ENCODE data around the gene AP1S1.

Gene AP1S1

GRCh38 chr7:101169110-101169837 lies 15.0 kb downstream of the AP1S1 start:
- H3K4me1 ChIP-seq (ENCODE audit: insufficient read depth, low read length): peaks cover 31% of the 10 kb centered on the region
- H3K27ac ChIP-seq (ENCODE audit: low read length): no peak overlapping the region
- no peak overlapping the region for H3K9ac ChIP-seq (ENCODE audit: low read depth, low read length)
- H3K27me3 ChIP-seq (ENCODE audit: insufficient read depth, low read length): peaks cover 99% of the 10 kb centered on the region
- no peaks in the 10 kb centered on the region for H3K36me3 ChIP-seq (ENCODE audit: insufficient read depth, low read depth, low read length)
- H3K9me3 ChIP-seq (ENCODE audit: insufficient read depth, low read depth, low read length): no peaks in the 10 kb centered on the region
- peak overlapping the region; percentile 75 for H3K4me3 ChIP-seq (ENCODE audit: low read length)

GRCh38 chr7:101169838-101170551 lies 15.7 kb downstream of the AP1S1 start:
- H3K4me3 ChIP-seq (ENCODE audit: low read length): peak overlapping the region; percentile 75
- H3K27me3 ChIP-seq (ENCODE audit: insufficient read depth, low read length): peaks cover 99% of the 10 kb centered on the region
- no peak overlapping the region for H3K9ac ChIP-seq (ENCODE audit: low read depth, low read length)

GRCh38 chr7:101170617-101171441 lies 16.6 kb downstream of the AP1S1 start:
- peak overlapping the region; percentile 75; the same call in 1 of the 2 replicates for H3K4me3 ChIP-seq (ENCODE audit: low read length)

More at GRCh38 chr7:101169838-101170551, 15.7 kb downstream of the AP1S1 start:
- H3K36me3 ChIP-seq (ENCODE audit: insufficient read depth, low read depth, low read length): no peaks in the 10 kb centered on the region
- no peaks in the 10 kb centered on the region for H3K9me3 ChIP-seq (ENCODE audit: insufficient read depth, low read depth, low read length)
- H3K4me1 ChIP-seq (ENCODE audit: insufficient read depth, low read length): peaks cover 30% of the 10 kb centered on the region
- no peak overlapping the region for H3K27ac ChIP-seq (ENCODE audit: low read length)

GRCh38 chr7:101171442-101171837 lies 17.2 kb downstream of the AP1S1 start:
- H3K36me3 ChIP-seq (ENCODE audit: insufficient read depth, low read depth, low read length): no peaks in the 10 kb centered on the region
- no peak overlapping the region for H3K27ac ChIP-seq (ENCODE audit: low read length)
- H3K4me1 ChIP-seq (ENCODE audit: insufficient read depth, low read length): peaks cover 29% of the 10 kb centered on the region
- peaks cover 100% of the 10 kb centered on the region for H3K27me3 ChIP-seq (ENCODE audit: insufficient read depth, low read length)
- peak overlapping the region; percentile 55; the same call in 1 of the 2 replicates for H3K4me3 ChIP-seq (ENCODE audit: low read length)
- no peaks in the 10 kb centered on the region for H3K9me3 ChIP-seq (ENCODE audit: insufficient read depth, low read depth, low read length)
- H3K9ac ChIP-seq (ENCODE audit: low read depth, low read length): no peak overlapping the region

More at GRCh38 chr7:101170617-101171441, 16.6 kb downstream of the AP1S1 start:
- no peak overlapping the region for H3K27ac ChIP-seq (ENCODE audit: low read length)
- H3K27me3 ChIP-seq (ENCODE audit: insufficient read depth, low read length): peaks cover 100% of the 10 kb centered on the region
- no peaks in the 10 kb centered on the region for H3K36me3 ChIP-seq (ENCODE audit: insufficient read depth, low read depth, low read length)
- H3K9ac ChIP-seq (ENCODE audit: low read depth, low read length): no peak overlapping the region
- peaks cover 29% of the 10 kb centered on the region for H3K4me1 ChIP-seq (ENCODE audit: insufficient read depth, low read length)
- H3K9me3 ChIP-seq (ENCODE audit: insufficient read depth, low read depth, low read length): no peaks in the 10 kb centered on the region

- Histone ChIP-seq H3K9me3 (ENCODE audit: insufficient read depth, low read depth, low read length) (no peaks in the 10 kb centered on the region), H3K36me3 (ENCODE audit: insufficient read depth, low read depth, low read length) (no peaks in the 10 kb centered on the region), H3K27me3 (ENCODE audit: insufficient read depth, low read length) (peaks cover 100% of the 10 kb centered on the region), H3K4me3 (ENCODE audit: low read length) (peak overlapping the region; percentile 55; the same call in 1 of the 2 replicates), H3K27ac (ENCODE audit: low read length) (no peak overlapping the region), H3K4me1 (ENCODE audit: insufficient read depth, low read length) (peaks cover 29% of the 10 kb centered on the region), H3K9ac (ENCODE audit: low read depth, low read length) (no peak overlapping the region)
These were observed 18.0 kb downstream of the AP1S1 start for GRCh38 chr7:101172005-101172853.

GRCh38 chr7:101172854-101173751 lies 18.8 kb downstream of the AP1S1 start:
- no peaks in the 10 kb centered on the region for H3K9me3 ChIP-seq (ENCODE audit: insufficient read depth, low read depth, low read length)
- H3K27ac ChIP-seq (ENCODE audit: low read length): no peak overlapping the region
- no peak overlapping the region for H3K9ac ChIP-seq (ENCODE audit: low read depth, low read length)
- peaks cover 23% of the 10 kb centered on the region for H3K4me1 ChIP-seq (ENCODE audit: insufficient read depth, low read length)
- H3K4me3 ChIP-seq (ENCODE audit: low read length): peak overlapping the region; percentile 55; the same call in 1 of the 2 replicates
- H3K36me3 ChIP-seq (ENCODE audit: insufficient read depth, low read depth, low read length): no peaks in the 10 kb centered on the region
- peaks cover 100% of the 10 kb centered on the region for H3K27me3 ChIP-seq (ENCODE audit: insufficient read depth, low read length)

- Histone ChIP-seq H3K9ac (ENCODE audit: low read depth, low read length) (no peak overlapping the region), H3K27me3 (ENCODE audit: insufficient read depth, low read length) (peaks cover 100% of the 10 kb centered on the region), H3K27ac (ENCODE audit: low read length) (no peak overlapping the region), H3K4me1 (ENCODE audit: insufficient read depth, low read length) (peaks cover 16% of the 10 kb centered on the region; the same call in 1 of the 2 replicates), H3K36me3 (ENCODE audit: insufficient read depth, low read depth, low read length) (no peaks in the 10 kb centered on the region), H3K9me3 (ENCODE audit: insufficient read depth, low read depth, low read length) (no peaks in the 10 kb centered on the region), H3K4me3 (ENCODE audit: low read length) (peak overlapping the region; percentile 55; the same call in 1 of the 2 replicates)
These were observed 19.5 kb downstream of the AP1S1 start for GRCh38 chr7:101173752-101174244.

GRCh38 chr7:101174322-101174854 lies 20.1 kb downstream of the AP1S1 start:
- no peaks in the 10 kb centered on the region for H3K9me3 ChIP-seq (ENCODE audit: insufficient read depth, low read depth, low read length)
- H3K9ac ChIP-seq (ENCODE audit: low read depth, low read length): no peak overlapping the region
- no peaks in the 10 kb centered on the region for H3K36me3 ChIP-seq (ENCODE audit: insufficient read depth, low read depth, low read length)
- peaks cover 10% of the 10 kb centered on the region; the same call in 1 of the 2 replicates for H3K4me1 ChIP-seq (ENCODE audit: insufficient read depth, low read length)
- H3K27me3 ChIP-seq (ENCODE audit: insufficient read depth, low read length): peaks cover 100% of the 10 kb centered on the region
- H3K27ac ChIP-seq (ENCODE audit: low read length): no peak overlapping the region
- peak overlapping the region; percentile 55 for H3K4me3 ChIP-seq (ENCODE audit: low read length)

GRCh38 chr7:101175664-101176063 lies 21.4 kb downstream of the AP1S1 start:
- H3K9me3 ChIP-seq (ENCODE audit: insufficient read depth, low read depth, low read length): no peaks in the 10 kb centered on the region
- peaks cover 3% of the 10 kb centered on the region; the same call in 1 of the 2 replicates for H3K4me1 ChIP-seq (ENCODE audit: insufficient read depth, low read length)
- peaks cover 100% of the 10 kb centered on the region for H3K27me3 ChIP-seq (ENCODE audit: insufficient read depth, low read length)
- no peak overlapping the region for H3K27ac ChIP-seq (ENCODE audit: low read length)
- no peak overlapping the region for H3K9ac ChIP-seq (ENCODE audit: low read depth, low read length)
- no peaks in the 10 kb centered on the region for H3K36me3 ChIP-seq (ENCODE audit: insufficient read depth, low read depth, low read length)
- H3K4me3 ChIP-seq (ENCODE audit: low read length): no peak overlapping the region

GRCh38 chr7:101177644-101178043 lies 23.4 kb downstream of the AP1S1 start:
- Histone ChIP-seq H3K9me3 (ENCODE audit: insufficient read depth, low read depth, low read length) (no peaks in the 10 kb centered on the region), H3K27ac (ENCODE audit: low read length) (no peak overlapping the region), H3K9ac (ENCODE audit: low read depth, low read length) (no peak overlapping the region), H3K4me3 (ENCODE audit: low read length) (no peak overlapping the region), H3K4me1 (ENCODE audit: insufficient read depth, low read length) (peaks cover 5% of the 10 kb centered on the region; the same call in 1 of the 2 replicates), H3K27me3 (ENCODE audit: insufficient read depth, low read length) (peaks cover 88% of the 10 kb centered on the region), H3K36me3 (ENCODE audit: insufficient read depth, low read depth, low read length) (no peaks in the 10 kb centered on the region)

Data from iPS-20b (cell line).